Measurements from ENCODE around the gene ABCC8. TPM values are rescaled to one million over a fixed set of nuclear protein-coding genes. Genes with fewer than 3 reads are reported as not detected.

Gene ABCC8
- total and polyA plus RNA-seq, 5 donors, result 0.61 to 6.8 (median 3.7) TPM

DNA sequence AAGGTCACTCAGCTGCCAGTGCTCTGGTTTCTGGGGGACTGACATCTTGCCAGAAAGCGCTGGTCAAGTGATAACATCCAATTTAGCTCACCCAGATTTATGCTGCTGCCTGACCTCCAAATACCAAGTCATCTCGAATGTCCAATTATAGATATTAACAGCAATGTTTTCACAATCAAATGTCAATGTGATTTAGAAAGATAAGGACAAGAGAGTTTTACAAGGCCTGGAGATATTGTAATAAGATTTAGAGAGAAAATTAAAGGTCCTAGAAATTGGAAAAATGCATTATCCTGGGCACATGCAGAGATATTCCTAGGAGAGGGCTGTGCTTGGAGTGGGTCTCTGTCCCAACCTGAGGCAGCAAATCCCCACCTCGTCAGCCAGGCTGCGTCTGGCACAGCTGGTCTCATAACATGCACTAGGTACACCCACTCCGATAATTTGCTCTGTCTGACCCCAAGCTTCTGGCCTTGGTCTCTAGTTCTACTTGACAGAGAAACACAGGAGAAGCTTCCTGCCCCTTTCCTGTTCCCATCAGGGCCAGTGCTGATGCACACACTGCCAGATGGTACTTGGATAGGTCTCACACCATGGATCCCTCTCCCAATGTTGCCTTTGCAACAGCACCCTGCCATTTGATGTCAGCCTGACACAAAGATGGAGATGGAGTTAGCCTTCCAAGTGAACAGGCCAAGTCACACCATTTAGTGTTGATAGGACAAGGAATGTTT lies 39.0 kb upstream of the ABCC8 start:
- no peak overlapping the region for H3K27ac ChIP-seq (ENCODE audit: low read length)
- no peaks in the 10 kb centered on the region for H3K27me3 ChIP-seq (ENCODE audit: control insufficient read depth, insufficient read depth)
- 64% methylated on average over 5 of the region's 5 CpGs for WGBS
- no peaks in the 10 kb centered on the region for H3K9me3 ChIP-seq (ENCODE audit: control insufficient read depth, low read length)
- no peak for ATAC-seq
- H3K4me3 ChIP-seq (ENCODE audit: low read length), result no peak overlapping the region
- no peak for DNase-seq
- no peaks in the 10 kb centered on the region for H3K4me1 ChIP-seq (ENCODE audit: control insufficient read depth, insufficient read depth, low read length)
- intact Hi-C loops (cut with DNase I), result loop anchor here in 1 of 4 donors (10.0 kb wide), 1 partner anchor 271 kb away; no protein-coding TSS in a partner anchor

DNA sequence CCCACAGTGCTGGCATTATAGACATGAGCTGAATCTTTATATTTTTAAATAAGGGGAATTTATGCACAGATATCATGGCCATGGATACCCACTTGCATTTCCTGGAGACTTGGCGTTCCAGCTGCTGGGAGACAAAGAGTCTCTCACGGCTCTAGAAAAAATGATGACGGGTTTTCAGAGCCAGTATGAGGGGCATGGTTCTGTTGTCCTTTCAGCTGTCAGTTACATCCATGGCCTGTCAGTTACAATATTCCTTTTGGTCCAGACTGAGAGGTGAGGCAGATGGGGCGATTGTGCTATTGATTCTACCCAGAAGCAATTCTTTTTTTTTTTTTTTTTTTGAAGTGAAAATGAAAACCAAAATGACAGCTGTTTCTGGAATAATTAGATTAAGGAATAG lies 37.8 kb upstream of the ABCC8 start:
- Histone ChIP-seq H3K27me3 (ENCODE audit: control insufficient read depth, insufficient read depth) (no peaks in the 10 kb centered on the region), H3K4me3 (ENCODE audit: low read length) (no peak overlapping the region), H3K4me1 (ENCODE audit: control insufficient read depth, insufficient read depth, low read length) (no peaks in the 10 kb centered on the region), H3K27ac (ENCODE audit: low read length) (no peak overlapping the region), H3K9me3 (ENCODE audit: control insufficient read depth, low read length) (no peaks in the 10 kb centered on the region)
- no peak for ATAC-seq
- 72% methylated on average over 4 of the region's 4 CpGs for WGBS
- DNase-seq, result no peak
- intact Hi-C loops (cut with DNase I), result loop anchor here in 1 of 4 donors (10.0 kb wide), 1 partner anchor 270 kb away; no protein-coding TSS in a partner anchor

DNA sequence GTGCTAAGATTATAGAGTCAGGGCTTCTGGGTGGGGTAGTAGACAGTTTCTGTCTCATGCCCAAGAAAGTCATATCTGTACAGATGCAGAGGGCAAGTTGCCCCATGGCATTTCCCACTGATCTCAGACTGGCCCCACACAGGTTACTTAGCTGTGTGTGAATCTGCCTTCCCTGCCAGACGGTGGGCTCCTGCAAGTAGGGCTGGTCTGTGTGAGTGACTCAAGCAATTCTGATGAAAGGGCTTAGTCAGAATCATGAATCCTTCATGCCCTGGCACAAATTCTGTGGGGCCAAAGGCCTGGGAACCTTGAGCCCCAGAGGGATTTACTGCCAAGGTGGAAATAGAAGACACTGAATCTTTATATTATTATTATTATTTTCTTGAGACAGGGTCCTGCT lies 37.2 kb upstream of the ABCC8 start:
- ATAC-seq, result no peak
- WGBS, result 75% methylated on average over 1 of the region's 1 CpG

DNA sequence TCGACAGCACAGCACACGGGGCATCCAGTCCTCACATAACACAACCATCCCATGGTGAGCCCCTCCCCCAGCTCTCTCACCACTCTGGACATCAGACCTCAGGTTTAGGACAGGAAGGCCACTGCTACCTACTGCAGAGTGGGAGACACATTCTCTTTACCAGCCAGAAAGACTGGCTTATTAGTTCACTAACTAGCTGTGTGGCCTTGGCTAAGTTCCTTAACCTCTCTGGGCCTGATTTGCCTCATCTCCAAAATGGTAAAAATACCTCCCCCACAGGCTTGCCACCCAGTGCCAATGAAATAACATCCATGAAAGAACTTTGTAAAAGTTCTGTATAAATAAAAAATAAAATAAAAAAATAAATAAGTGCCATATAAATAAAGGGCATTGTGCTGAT lies 35.5 kb upstream of the ABCC8 start:
- Histone ChIP-seq H3K27ac (ENCODE audit: low read length) (no peak overlapping the region), H3K27me3 (ENCODE audit: control insufficient read depth, insufficient read depth) (no peaks in the 10 kb centered on the region), H3K4me1 (ENCODE audit: control insufficient read depth, insufficient read depth, low read length) (peaks cover 5% of the 10 kb centered on the region), H3K4me3 (ENCODE audit: low read length) (no peak overlapping the region), H3K9me3 (ENCODE audit: control insufficient read depth, low read length) (no peaks in the 10 kb centered on the region)
- intact Hi-C loops (cut with DNase I), result loop anchor here in 1 of 4 donors (10.0 kb wide), 1 partner anchor 267 kb away; no protein-coding TSS in a partner anchor
- 27% methylated on average over 2 of the region's 2 CpGs for WGBS
- no peak for DNase-seq
- no peak for ATAC-seq

More for the DNA sequence above, 37.2 kb upstream of the ABCC8 start:
- Histone ChIP-seq H3K4me1 (ENCODE audit: control insufficient read depth, insufficient read depth, low read length) (peaks cover 3% of the 10 kb centered on the region), H3K27me3 (ENCODE audit: control insufficient read depth, insufficient read depth) (no peaks in the 10 kb centered on the region), H3K9me3 (ENCODE audit: control insufficient read depth, low read length) (no peaks in the 10 kb centered on the region), H3K27ac (ENCODE audit: low read length) (no peak overlapping the region), H3K4me3 (ENCODE audit: low read length) (no peak overlapping the region)
- no peak for DNase-seq
- intact Hi-C loops (cut with DNase I), result loop anchor here in 1 of 4 donors (10.0 kb wide), 1 partner anchor 269 kb away; no protein-coding TSS in a partner anchor

DNA sequence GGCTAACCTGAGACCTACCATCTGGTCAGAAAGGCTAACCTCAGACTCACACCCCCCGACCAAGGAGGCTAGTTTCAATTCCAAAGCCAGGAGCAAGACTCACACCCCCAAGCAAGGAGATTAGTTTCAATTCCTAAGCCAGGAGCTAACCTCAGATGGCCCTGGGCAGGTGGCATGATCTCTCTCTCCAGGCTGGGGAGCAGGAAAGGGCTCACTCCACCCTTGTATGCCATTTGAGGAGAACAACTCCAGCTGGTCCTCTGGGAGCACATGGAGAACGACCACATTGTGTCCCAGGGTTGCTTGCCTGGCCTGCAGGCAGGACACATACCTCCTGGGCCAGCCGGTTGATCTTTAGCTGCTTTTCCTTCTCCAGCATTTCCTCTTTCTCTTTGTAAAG lies 34.9 kb upstream of the ABCC8 start:
- ATAC-seq, result no peak

DNA sequence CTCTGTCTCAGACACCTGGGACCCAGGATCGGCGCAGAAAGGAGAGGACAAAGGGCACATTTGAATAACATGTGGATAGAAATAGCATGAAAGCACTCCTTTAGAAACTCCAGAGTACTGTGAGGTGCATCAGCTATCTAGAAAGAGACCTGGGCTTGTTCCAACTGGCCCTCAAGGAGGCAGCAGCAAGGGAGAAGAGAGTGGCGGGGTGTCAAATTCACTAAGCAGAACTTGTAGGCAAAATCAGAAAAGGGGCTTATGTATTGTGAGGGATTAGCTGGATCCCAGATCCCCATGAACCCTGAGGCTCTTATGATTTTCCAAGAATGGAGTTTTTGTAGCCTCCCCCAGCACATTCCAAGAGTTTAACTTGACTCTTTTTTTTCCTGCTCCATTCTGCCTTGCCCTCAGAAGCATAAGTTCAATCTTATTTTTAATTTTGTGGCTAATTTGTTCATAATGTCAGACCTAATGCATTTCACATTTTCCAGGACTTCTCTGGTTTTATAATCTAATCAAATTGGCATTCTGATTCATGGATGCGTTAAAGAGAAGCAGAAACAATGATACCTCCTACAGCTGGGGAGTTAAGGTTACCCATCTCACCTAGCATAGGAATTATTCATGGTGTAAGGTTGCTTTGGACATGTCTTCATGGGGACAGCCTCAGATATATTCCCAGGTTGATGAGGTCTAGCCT lies 34.0 kb upstream of the ABCC8 start:
- H3K9me3 ChIP-seq (ENCODE audit: control insufficient read depth, low read length), result no peaks in the 10 kb centered on the region
- H3K4me3 ChIP-seq (ENCODE audit: low read length), result no peak overlapping the region
- no peak overlapping the region for H3K27ac ChIP-seq (ENCODE audit: low read length)
- WGBS, result 69% methylated on average over 4 of the region's 4 CpGs
- peaks cover 5% of the 10 kb centered on the region for H3K4me1 ChIP-seq (ENCODE audit: control insufficient read depth, insufficient read depth, low read length)
- H3K27me3 ChIP-seq (ENCODE audit: control insufficient read depth, insufficient read depth), result no peaks in the 10 kb centered on the region
- intact Hi-C loops (cut with DNase I), result loop anchor here in 1 of 4 donors (10.0 kb wide), 1 partner anchor 266 kb away; no protein-coding TSS in a partner anchor
- DNase-seq (no peak), ATAC-seq (no peak)

More for the DNA sequence above, 34.9 kb upstream of the ABCC8 start:
- no peak for DNase-seq
- H3K9me3 ChIP-seq (ENCODE audit: control insufficient read depth, low read length), result no peaks in the 10 kb centered on the region
- no peak overlapping the region for H3K4me3 ChIP-seq (ENCODE audit: low read length)
- H3K27me3 ChIP-seq (ENCODE audit: control insufficient read depth, insufficient read depth), result no peaks in the 10 kb centered on the region
- H3K27ac ChIP-seq (ENCODE audit: low read length), result no peak overlapping the region
- 61% methylated on average over 3 of the region's 3 CpGs for WGBS
- intact Hi-C loops (cut with DNase I), result loop anchor here in 1 of 4 donors (10.0 kb wide), 1 partner anchor 267 kb away; no protein-coding TSS in a partner anchor
- H3K4me1 ChIP-seq (ENCODE audit: control insufficient read depth, insufficient read depth, low read length), result peaks cover 5% of the 10 kb centered on the region

DNA sequence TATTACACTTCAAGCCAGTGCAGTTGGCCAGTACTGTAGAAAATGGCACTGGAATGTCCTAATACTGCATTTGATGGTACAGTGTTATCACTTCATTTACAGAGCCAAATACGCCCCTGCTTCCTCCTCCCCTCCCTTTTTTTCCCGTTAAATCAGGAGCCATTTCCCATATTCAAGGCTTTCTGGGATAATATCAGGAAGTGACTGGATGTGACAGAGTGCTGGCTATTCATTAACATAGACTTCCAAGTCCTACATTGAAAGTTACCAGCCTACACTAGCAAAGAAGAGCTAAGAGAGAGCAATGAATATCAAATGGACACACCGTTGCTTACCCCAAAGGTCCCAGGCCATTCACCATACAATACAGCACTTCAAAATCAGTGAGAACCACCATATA lies 32.1 kb upstream of the ABCC8 start:
- no peak for DNase-seq
- 32% methylated on average over 3 of the region's 3 CpGs for WGBS
- no peak for ATAC-seq
- intact Hi-C loops (cut with DNase I), result loop anchor here (5.0 to 10.0 kb wide), 3 partner anchors 126 to 284 kb away; no protein-coding TSS in a partner anchor
- H3K4me3 ChIP-seq (ENCODE audit: low read length), result no peak overlapping the region
- no peak overlapping the region for H3K27ac ChIP-seq (ENCODE audit: low read length)
- no peaks in the 10 kb centered on the region for H3K9me3 ChIP-seq (ENCODE audit: control insufficient read depth, low read length)
- peaks cover 5% of the 10 kb centered on the region for H3K4me1 ChIP-seq (ENCODE audit: control insufficient read depth, insufficient read depth, low read length)
- no peaks in the 10 kb centered on the region for H3K27me3 ChIP-seq (ENCODE audit: control insufficient read depth, insufficient read depth)

DNA sequence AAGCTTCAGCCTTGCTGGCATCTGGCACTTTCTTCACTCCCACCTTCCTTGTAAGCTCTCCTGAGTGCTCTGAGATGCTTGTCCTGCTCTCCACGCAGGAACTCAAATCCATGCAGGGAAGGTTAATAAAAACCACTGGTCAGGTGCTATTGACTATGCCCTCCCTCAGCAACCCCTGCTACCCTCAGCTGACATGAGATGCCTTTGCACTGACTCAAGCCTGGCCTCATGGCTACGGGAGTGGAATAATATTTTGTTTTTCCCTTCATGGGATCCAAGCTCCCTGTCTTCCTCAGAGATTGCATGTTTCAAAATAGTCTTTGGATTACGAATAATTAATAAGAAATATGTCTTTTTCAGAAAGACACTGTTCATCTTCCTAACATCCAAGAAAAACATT lies 31.7 kb upstream of the ABCC8 start:
- ATAC-seq (no peak), DNase-seq (no peak)
- intact Hi-C loops (cut with DNase I), result loop anchor here (5.0 to 10.0 kb wide), 3 partner anchors 126 to 284 kb away; no protein-coding TSS in a partner anchor
- H3K27me3 ChIP-seq (ENCODE audit: control insufficient read depth, insufficient read depth), result no peaks in the 10 kb centered on the region
- no peak overlapping the region for H3K27ac ChIP-seq (ENCODE audit: low read length)
- 27% methylated on average over 3 of the region's 3 CpGs for WGBS
- peaks cover 5% of the 10 kb centered on the region for H3K4me1 ChIP-seq (ENCODE audit: control insufficient read depth, insufficient read depth, low read length)
- H3K9me3 ChIP-seq (ENCODE audit: control insufficient read depth, low read length), result no peaks in the 10 kb centered on the region
- no peak overlapping the region for H3K4me3 ChIP-seq (ENCODE audit: low read length)

DNA sequence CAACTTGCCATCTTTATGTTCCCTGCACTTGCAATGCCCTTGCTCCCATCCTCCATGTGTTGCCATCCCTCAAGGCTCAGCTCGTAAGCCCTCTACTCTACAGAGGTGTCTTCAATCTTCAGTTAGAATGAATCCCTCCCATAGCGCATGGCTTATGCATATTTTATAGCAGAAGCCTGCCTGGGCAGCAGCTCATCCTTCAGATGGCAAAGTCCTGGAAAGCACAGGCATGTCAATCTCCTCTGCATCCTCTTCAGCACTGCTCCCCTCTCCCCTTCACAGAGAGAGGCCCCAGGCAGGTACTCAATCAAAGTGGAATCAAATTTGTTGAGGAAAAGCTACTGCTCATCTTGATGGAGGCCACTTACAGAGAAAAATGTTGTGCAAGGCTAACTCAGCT lies 31.1 kb upstream of the ABCC8 start:
- H3K27ac ChIP-seq (ENCODE audit: low read length), result no peak overlapping the region

DNA sequence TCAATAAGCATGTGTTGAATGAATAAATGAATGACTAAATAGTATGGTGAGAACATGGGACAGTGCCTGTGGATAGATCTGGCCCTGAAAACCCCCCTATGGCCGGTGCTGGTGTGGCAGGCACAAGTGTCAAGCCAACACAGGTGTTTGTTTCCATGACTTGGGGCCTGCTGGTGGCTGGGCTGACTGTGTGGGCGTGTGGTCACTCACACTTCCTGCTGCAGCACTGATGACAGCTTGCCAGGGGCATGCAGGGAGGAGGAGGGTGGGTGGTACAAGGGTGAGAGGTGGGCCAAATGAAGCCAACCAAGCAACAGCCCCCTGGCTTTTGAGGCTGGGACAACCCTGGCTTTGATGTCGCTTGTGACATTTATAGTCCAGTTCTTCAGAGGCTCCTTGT lies 30.3 kb upstream of the ABCC8 start:
- H3K4me1 ChIP-seq (ENCODE audit: control insufficient read depth, insufficient read depth, low read length), result peaks cover 5% of the 10 kb centered on the region
- intact Hi-C loops (cut with DNase I), result loop anchor here (5.0 to 10.0 kb wide), 3 partner anchors 125 to 282 kb away; no protein-coding TSS in a partner anchor
- no peak overlapping the region for H3K27ac ChIP-seq (ENCODE audit: low read length)
- H3K4me3 ChIP-seq (ENCODE audit: low read length), result no peak overlapping the region
- no peaks in the 10 kb centered on the region for H3K27me3 ChIP-seq (ENCODE audit: control insufficient read depth, insufficient read depth)
- WGBS, result 79% methylated on average over 3 of the region's 3 CpGs
- H3K9me3 ChIP-seq (ENCODE audit: control insufficient read depth, low read length), result no peaks in the 10 kb centered on the region
- DNase-seq (no peak), ATAC-seq (no peak)

More for the DNA sequence above, 31.1 kb upstream of the ABCC8 start:
- intact Hi-C loops (cut with DNase I), result loop anchor here (5.0 to 10.0 kb wide), 3 partner anchors 125 to 283 kb away; no protein-coding TSS in a partner anchor
- ATAC-seq (no peak), DNase-seq (no peak)
- Histone ChIP-seq H3K9me3 (ENCODE audit: control insufficient read depth, low read length) (no peaks in the 10 kb centered on the region), H3K4me1 (ENCODE audit: control insufficient read depth, insufficient read depth, low read length) (peaks cover 5% of the 10 kb centered on the region), H3K27me3 (ENCODE audit: control insufficient read depth, insufficient read depth) (no peaks in the 10 kb centered on the region), H3K4me3 (ENCODE audit: low read length) (no peak overlapping the region)
- 92% methylated on average over 2 of the region's 2 CpGs for WGBS

DNA sequence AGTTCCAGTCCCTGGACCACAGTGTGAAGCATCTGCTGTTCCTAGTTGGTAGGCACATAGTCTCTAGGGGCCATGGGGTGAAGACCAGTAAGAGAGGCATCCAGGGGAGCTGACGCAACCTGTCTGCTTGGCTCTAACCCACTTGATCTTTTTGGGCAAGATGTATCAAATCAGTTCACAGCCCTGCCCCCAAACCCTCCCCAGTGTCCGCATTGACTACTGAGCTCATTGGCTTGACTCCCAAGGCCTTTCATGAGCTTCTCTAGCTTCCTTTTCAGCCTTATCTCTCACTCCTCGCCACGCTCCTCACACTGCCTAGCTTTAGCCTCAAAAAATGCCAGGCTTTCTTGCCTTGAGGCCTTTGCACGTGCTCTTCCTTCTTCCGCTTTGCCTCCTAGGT lies 29.7 kb upstream of the ABCC8 start:
- intact Hi-C loops (cut with DNase I), result loop anchor here (5.0 to 10.0 kb wide), 3 partner anchors 124 to 282 kb away; no protein-coding TSS in a partner anchor
- Histone ChIP-seq H3K4me3 (ENCODE audit: low read length) (no peak overlapping the region), H3K27me3 (ENCODE audit: control insufficient read depth, insufficient read depth) (no peaks in the 10 kb centered on the region), H3K4me1 (ENCODE audit: control insufficient read depth, insufficient read depth, low read length) (peaks cover 5% of the 10 kb centered on the region), H3K9me3 (ENCODE audit: control insufficient read depth, low read length) (no peaks in the 10 kb centered on the region), H3K27ac (ENCODE audit: low read length) (no peak overlapping the region)
- 79% methylated on average over 6 of the region's 6 CpGs for WGBS
- ATAC-seq (no peak), DNase-seq (no peak)
